LHCN-M2 (cell line): Measurements from ENCODE around the gene ASPHD1. TPM values are rescaled to one million over a fixed set of nuclear protein-coding genes. Genes with fewer than 3 reads are reported as not detected.

Experiments used
- DNase-seq: peaks from one replicate; pipeline ENCODE4 v3.0.0-alpha.2; 2012; ENCODE audit warnings: low read depth
- total RNA-seq: library from RNA; depleted of rRNA; stranded (reverse); fragments of >200 nt; gene quantifications from 2 replicates; pipeline ENCODE4 v1.2.3, GENCODE V29; 2014; rRNA removed

ASPHD1 gene
- total RNA-seq, 1 experiment from 2014 or later: 8.9 TPM

GRCh38 chr16:29940656-29941055 is 40.4 kb downstream of the ASPHD1 start:
- DNase-seq: peak; percentile 6

GRCh38 chr16:29943846-29944799 is 43.8 kb downstream of the ASPHD1 start:
- DNase-seq: peak; percentile 98

- DNase-seq: no peak
Observed at GRCh38 chr16:29947897-29948296, 47.6 kb downstream of the ASPHD1 start.

- no peak for DNase-seq
Observed at GRCh38 chr16:29950806-29951461, 50.6 kb downstream of the ASPHD1 start.

GRCh38 chr16:29951625-29952365 is 51.5 kb downstream of the ASPHD1 start:
- DNase-seq: no peak

Other genes starting within 250 kb of the ASPHD1 start
- not detected in 2 replicates for gene SPN, start 237.2 kb upstream of the ASPHD1 start, total RNA-seq
- 1.1 and 1.7 TPM in 2 replicates for gene QPRT, start 221.3 kb upstream of the ASPHD1 start, total RNA-seq
- not detected in 2 replicates for gene C16orf54, start 154.5 kb upstream of the ASPHD1 start, total RNA-seq
- not detected in 2 replicates for gene ZG16, start 122.2 kb upstream of the ASPHD1 start, total RNA-seq
- 100 and 108 TPM in 2 replicates for gene KIF22, start 109.7 kb upstream of the ASPHD1 start, total RNA-seq
- gene MAZ, start 94.0 kb upstream of the ASPHD1 start, total RNA-seq: 126 and 147 TPM in 2 replicates
- 0.58 and 1.1 TPM in 2 replicates for gene PRRT2, start 88.3 kb upstream of the ASPHD1 start, total RNA-seq
- 63.2 and 63.4 TPM in 2 replicates for gene PAGR1, start 84.3 kb upstream of the ASPHD1 start, total RNA-seq
- 275 and 303 TPM in 2 replicates for gene MVP, start 80.0 kb upstream of the ASPHD1 start, total RNA-seq
- 75.5 and 89.7 TPM in 2 replicates for gene CDIPT, start 37.3 kb upstream of the ASPHD1 start, total RNA-seq
- gene SEZ6L2, start 938 bp upstream of the ASPHD1 start, total RNA-seq: 10.9 and 15.2 TPM in 2 replicates
- gene KCTD13, start 25.7 kb downstream of the ASPHD1 start, total RNA-seq: 12.2 and 18.3 TPM in 2 replicates
- gene TMEM219, start 61.6 kb downstream of the ASPHD1 start, total RNA-seq: 79.7 and 91.0 TPM in 2 replicates
- gene TAOK2, start 73.4 kb downstream of the ASPHD1 start, total RNA-seq: 87.7 and 93.3 TPM in 2 replicates
- gene HIRIP3, start 95.1 kb downstream of the ASPHD1 start, total RNA-seq: 12.2 and 22.4 TPM in 2 replicates
- gene INO80E, start 95.8 kb downstream of the ASPHD1 start, total RNA-seq: 116 and 194 TPM in 2 replicates
- not detected in 2 replicates for gene DOC2A, start 110.5 kb downstream of the ASPHD1 start, total RNA-seq
- gene C16orf92, start 122.7 kb downstream of the ASPHD1 start, total RNA-seq: not detected in 2 replicates
- gene TLCD3B, start 130.8 kb downstream of the ASPHD1 start, total RNA-seq: not detected in 2 replicates
- 2,146 and 2,472 TPM in 2 replicates for gene ALDOA, start 165.3 kb downstream of the ASPHD1 start, total RNA-seq
- gene PPP4C, start 175.5 kb downstream of the ASPHD1 start, total RNA-seq: 142 and 154 TPM in 2 replicates
- 0.29 and 1.5 TPM in 2 replicates for gene TBX6, start 191.4 kb downstream of the ASPHD1 start, total RNA-seq
- 6.8 and 14.2 TPM in 2 replicates for gene YPEL3, start 195.7 kb downstream of the ASPHD1 start, total RNA-seq
- 0.83 and 1.0 TPM in 2 replicates for gene GDPD3, start 213.0 kb downstream of the ASPHD1 start, total RNA-seq
- gene MAPK3, start 222.7 kb downstream of the ASPHD1 start, total RNA-seq: 37.5 and 46.3 TPM in 2 replicates